C4-2B (cell line): ENCODE measurements around the gene CCDC88B.

ENCODE experiments used
- H3K27ac ChIP-seq: fragments of 450-650 bp; 2 replicates; pipeline ENCODE4 v1.5.1; 2017
- ZFX ChIP-seq: fragments of 450-650 bp; IDR thresholded peaks from 2 replicates; pipeline ENCODE4 v1.6.1; 2017
- TF ChIP-seq, protein P1 (sequence below): fragments of 450-650 bp; conservative IDR thresholded peaks from 2 replicates; pipeline ENCODE4 v1.5.1; 2017; ENCODE audit warnings: mild to moderate bottlenecking

Gene CCDC88B

DNA sequence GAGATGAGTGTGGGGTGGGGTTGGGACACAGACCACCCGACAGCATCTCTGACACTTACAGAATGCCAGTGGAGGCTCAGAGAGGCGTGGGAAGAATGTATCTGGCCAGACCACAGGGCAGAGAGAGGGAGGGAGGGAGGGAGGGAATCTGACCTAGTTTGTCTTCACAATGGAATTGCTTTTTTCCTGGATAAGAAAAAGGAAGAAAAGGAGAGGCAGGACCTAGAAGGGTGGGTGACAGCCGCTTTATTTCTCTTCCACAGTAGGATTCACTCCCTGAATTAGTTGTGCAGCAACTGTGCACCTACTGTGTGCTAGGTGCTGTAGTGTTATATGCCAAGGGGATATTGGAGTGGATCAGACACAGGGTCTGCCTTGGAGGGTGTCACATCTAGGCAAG lies 45.2 kb upstream of the CCDC88B start:
- no peak overlapping the region for H3K27ac ChIP-seq
- TF ChIP-seq ZFX, result no peak
- TF ChIP-seq, protein P1, sequence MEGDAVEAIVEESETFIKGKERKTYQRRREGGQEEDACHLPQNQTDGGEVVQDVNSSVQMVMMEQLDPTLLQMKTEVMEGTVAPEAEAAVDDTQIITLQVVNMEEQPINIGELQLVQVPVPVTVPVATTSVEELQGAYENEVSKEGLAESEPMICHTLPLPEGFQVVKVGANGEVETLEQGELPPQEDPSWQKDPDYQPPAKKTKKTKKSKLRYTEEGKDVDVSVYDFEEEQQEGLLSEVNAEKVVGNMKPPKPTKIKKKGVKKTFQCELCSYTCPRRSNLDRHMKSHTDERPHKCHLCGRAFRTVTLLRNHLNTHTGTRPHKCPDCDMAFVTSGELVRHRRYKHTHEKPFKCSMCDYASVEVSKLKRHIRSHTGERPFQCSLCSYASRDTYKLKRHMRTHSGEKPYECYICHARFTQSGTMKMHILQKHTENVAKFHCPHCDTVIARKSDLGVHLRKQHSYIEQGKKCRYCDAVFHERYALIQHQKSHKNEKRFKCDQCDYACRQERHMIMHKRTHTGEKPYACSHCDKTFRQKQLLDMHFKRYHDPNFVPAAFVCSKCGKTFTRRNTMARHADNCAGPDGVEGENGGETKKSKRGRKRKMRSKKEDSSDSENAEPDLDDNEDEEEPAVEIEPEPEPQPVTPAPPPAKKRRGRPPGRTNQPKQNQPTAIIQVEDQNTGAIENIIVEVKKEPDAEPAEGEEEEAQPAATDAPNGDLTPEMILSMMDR, result no peak

DNA sequence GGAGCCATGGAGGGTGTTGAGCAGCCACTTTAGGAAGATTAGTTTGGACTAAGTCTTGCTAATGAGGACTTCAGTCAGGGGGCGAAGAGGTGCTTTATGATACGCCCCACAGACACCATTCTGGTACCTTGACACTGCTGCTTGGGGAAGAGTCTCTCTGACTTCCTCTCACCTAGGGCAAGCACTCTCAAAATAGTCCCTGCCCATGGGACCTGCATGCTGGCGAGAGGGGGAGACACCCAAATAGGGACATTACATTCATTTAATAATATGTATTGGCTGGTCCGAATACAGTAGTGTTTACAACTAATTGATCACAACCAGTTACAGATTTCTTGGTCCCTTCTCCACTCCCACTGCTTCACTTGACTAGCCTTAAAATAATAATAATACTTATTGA lies 44.2 kb upstream of the CCDC88B start:
- TF ChIP-seq ZFX, result no peak
- TF ChIP-seq, protein P1, result no peak
- H3K27ac ChIP-seq, result no peak overlapping the region

DNA sequence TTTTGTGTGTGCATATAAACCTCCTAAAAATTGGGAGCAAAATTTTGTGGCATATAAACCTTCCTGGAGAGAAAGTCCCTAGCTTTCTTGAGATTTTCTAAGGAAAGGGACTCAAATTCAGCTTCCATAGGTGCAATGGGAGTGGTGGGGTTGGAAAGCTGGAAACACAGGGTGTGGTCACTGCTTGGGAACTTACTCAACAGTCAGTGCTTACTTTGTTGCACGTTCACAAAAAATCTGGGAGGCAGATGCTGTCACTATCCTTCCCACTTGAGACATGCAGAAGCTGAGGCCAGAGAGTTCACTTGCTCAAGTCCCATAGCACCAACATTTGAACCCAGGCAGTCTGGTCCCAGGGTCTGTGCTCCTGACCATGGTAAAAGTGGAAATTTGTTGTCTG lies 43.8 kb upstream of the CCDC88B start:
- no peak for TF ChIP-seq ZFX
- TF ChIP-seq, protein P1, result no peak
- H3K27ac ChIP-seq, result no peak overlapping the region

DNA sequence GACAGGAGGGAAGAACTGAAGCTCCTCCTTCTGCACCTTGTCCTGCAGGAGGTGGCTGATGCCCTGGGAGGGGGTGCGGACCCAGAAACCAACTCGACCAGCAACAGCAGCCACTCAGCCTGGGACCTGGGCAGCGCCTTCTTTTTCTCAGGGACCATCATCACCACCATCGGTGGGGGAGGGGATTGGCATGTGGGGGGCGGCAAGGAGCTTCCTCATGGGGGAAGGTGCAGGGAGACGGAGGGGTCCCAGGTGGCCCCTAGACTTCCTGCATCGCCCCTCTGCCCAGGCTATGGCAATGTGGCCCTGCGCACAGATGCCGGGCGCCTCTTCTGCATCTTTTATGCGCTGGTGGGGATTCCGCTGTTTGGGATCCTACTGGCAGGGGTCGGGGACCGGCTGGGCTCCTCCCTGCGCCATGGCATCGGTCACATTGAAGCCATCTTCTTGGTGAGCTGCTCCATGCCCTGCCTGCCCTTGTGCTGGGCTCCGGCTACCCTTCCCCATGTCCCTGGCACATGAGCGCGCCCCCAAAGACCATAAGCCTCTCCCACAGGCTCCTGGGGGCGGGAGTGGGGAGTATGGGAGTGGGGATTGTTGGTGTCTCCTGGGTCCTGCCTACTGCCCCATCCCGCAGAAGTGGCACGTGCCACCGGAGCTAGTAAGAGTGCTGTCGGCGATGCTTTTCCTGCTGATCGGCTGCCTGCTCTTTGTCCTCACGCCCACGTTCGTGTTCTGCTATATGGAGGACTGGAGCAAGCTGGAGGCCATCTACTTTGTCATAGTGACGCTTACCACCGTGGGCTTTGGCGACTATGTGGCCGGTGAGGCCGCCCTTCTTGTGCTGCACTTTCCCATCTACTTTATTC lies 42.9 kb upstream of the CCDC88B start:
- no peak overlapping the region for H3K27ac ChIP-seq
- TF ChIP-seq, protein P1, result no peak
- no peak for TF ChIP-seq ZFX

DNA sequence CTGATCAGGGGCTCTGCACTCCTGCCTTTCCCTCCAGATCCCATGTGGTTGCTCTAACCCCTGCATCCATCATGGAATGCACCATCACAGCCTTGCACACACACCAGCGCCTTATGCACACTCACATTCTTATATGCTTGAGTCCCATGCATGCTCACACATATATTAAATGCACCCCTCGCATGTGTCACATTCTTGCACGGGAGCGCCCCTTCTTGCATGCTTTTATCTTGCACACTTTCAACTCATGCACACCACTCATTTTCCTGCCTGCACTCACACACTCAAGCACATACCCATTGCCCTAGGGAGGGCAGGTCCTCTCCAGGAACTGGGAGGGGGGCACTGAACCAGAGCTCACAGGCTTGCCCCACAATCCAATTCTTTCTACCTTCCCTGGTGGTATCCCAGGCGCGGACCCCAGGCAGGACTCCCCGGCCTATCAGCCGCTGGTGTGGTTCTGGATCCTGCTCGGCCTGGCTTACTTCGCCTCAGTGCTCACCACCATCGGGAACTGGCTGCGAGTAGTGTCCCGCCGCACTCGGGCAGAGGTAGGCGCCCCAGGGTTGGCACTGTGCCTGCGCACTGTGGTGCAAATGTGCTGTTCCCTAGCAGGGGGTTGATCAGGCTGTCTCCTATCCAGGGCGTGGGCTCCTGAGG lies 42.2 kb upstream of the CCDC88B start:
- TF ChIP-seq ZFX, result no peak
- TF ChIP-seq, protein P1, result no peak
- no peak overlapping the region for H3K27ac ChIP-seq

DNA sequence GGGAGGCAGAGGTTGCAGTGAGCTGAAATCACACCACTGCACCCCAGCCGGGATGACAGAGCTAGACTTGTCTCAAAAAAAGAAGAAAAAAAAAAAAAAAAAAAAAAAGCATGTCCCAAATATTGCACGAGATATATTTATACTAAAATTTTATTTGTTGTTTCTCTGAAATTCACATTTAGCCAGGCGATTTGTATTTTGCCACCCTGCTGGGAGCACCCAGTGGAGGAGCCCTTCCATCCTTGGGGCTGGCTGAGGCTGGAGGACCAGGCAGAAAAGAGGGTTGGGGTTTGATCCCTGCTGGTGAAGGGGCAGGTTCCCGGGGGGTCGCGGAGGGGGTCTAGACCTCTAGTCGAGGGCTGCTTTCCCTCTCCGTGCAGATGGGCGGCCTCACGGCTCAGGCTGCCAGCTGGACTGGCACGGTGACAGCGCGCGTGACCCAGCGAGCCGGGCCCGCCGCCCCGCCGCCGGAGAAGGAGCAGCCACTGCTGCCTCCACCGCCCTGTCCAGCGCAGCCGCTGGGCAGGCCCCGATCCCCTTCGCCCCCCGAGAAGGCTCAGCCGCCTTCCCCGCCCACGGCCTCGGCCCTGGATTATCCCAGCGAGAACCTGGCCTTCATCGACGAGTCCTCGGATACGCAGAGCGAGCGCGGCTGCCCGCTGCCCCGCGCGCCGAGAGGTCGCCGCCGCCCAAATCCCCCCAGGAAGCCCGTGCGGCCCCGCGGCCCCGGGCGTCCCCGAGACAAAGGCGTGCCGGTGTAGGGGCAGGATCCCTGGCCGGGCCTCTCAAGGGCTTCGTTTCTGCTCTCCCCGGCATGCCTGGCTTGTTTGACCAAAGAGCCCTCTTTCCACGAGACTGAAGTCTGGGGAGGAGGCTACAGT lies 40.8 kb upstream of the CCDC88B start:
- no peak for TF ChIP-seq ZFX
- TF ChIP-seq, protein P1, result no peak
- no peak overlapping the region for H3K27ac ChIP-seq
